ENCODE measurements around the gene ERCC6L2.

DNA sequence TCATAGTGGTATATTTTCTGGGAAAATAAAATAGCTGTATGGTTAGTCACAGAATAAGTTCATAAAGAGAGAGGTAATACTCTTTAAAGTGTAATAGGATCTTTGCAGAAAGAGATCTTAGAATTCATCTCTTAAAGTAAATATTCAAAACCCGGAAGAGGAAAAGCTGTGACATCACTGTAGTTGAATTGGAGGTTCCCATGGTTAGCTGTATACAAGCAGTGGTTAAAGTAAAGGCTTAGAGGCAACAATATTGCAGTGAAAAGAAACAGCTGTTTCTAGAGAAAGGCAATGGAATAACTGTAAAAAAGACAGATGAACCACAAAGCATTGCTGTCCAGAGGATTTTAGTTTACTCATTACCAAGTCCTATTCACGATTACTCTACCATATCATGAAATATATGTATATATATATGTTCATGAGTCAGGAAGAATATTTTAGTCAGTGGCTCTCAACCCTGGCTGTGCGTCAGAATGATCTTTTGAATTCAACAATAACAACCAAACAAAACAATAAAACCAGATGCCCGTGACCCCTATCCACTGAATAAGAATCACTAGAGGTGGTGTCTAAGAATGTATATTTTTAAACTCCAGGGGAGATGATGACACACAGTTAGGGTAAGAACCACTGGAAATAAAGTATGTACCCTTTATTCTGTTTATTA is 4.7 kb downstream of the ERCC6L2 start:
- TF ChIP-seq POLR2AphosphoS5 (IDR thresholded peaks at IDR 0.05; ENCODE audit: low read depth, low read length): no peak
- no peak for TF ChIP-seq POLR2A (IDR thresholded peaks at IDR 0.05; ENCODE audit: low read depth, low read length)
